H9 (cell line): ENCODE data around the gene USP36. TPM values are rescaled to one million over a fixed set of nuclear protein-coding genes. Genes with fewer than 3 reads are reported as not detected.

ENCODE experiments used
- DNase-seq: peaks from one replicate; pipeline ENCODE4 v3.0.0-alpha.2; 2017
- H2AFZ ChIP-seq: one replicate; pipeline ENCODE4 v1.6.1; 2013; ENCODE audit warnings: mild to moderate bottlenecking, low read length, control low read depth, moderate library complexity
- H2AK5ac ChIP-seq: 2 replicates; pipeline ENCODE4 v1.6.1; 2013; ENCODE audit warnings: low read length, control low read depth, mixed read lengths; ENCODE audit not compliant: insufficient read length
- H2BK120ac ChIP-seq: one replicate; pipeline ENCODE4 v1.6.1; 2013; ENCODE audit warnings: low read depth, mild to moderate bottlenecking, low read length, control low read depth, inconsistent platforms; ENCODE audit not compliant: poor library complexity, severe bottlenecking
- H2BK12ac ChIP-seq: 2 replicates; pipeline ENCODE4 v1.6.1; 2013; ENCODE audit warnings: low read length, control low read depth, mixed read lengths, low read depth; ENCODE audit not compliant: insufficient read length
- H2BK15ac ChIP-seq: 2 replicates; pipeline ENCODE4 v1.6.1; 2013; ENCODE audit warnings: low read depth, low read length, control low read depth
- H2BK20ac ChIP-seq: one replicate; pipeline ENCODE4 v1.6.1; 2013; ENCODE audit warnings: low read depth, mild to moderate bottlenecking, low read length, control low read depth, inconsistent platforms; ENCODE audit not compliant: poor library complexity, severe bottlenecking
- H2BK5ac ChIP-seq: 2 replicates; pipeline ENCODE4 v1.6.1; 2013; ENCODE audit warnings: low read length, control low read depth, mixed read lengths; ENCODE audit not compliant: insufficient read length
- H3K14ac ChIP-seq: 2 replicates; pipeline ENCODE4 v1.6.1; 2013; ENCODE audit warnings: low read length, control low read depth; ENCODE audit not compliant: insufficient read depth
- H3K18ac ChIP-seq: 2 replicates; pipeline ENCODE4 v1.6.1; 2013; ENCODE audit warnings: low read depth, mild to moderate bottlenecking, mixed read lengths, low read length, control low read depth; ENCODE audit not compliant: insufficient read length
- H3K23ac ChIP-seq: 2 replicates; pipeline ENCODE4 v1.6.1; 2013; ENCODE audit warnings: low read length, control low read depth, mixed read lengths, low read depth; ENCODE audit not compliant: insufficient read length
- H3K23me2 ChIP-seq: 2 replicates; pipeline ENCODE4 v1.6.1; 2013; ENCODE audit warnings: low read depth, mild to moderate bottlenecking, mixed read lengths, low read length, control low read depth; ENCODE audit not compliant: insufficient read length, poor library complexity, severe bottlenecking
- H3K27ac ChIP-seq: 2 replicates; pipeline ENCODE4 v1.5.1; 2013; ENCODE audit warnings: low read length, control low read depth, mixed read lengths, low read depth; ENCODE audit not compliant: insufficient read length
- H3K27me3 ChIP-seq: 2 replicates; pipeline ENCODE4 v1.6.1; 2013; ENCODE audit warnings: low read length, control low read depth, inconsistent platforms; ENCODE audit not compliant: insufficient read depth
- H3K4ac ChIP-seq: 2 replicates; pipeline ENCODE4 v1.6.1; 2013; ENCODE audit warnings: low read depth, mild to moderate bottlenecking, control low read depth, inconsistent platforms, low read length, moderate library complexity
- H3K4me1 ChIP-seq: 2 replicates; pipeline ENCODE4 v1.6.1; 2013; ENCODE audit warnings: low read length, control low read depth, inconsistent platforms; ENCODE audit not compliant: insufficient read depth
- H3K4me2 ChIP-seq: 2 replicates; pipeline ENCODE4 v1.6.1; 2013; ENCODE audit warnings: low read length, control low read depth, mixed read lengths; ENCODE audit not compliant: insufficient read length, insufficient read depth
- H3K56ac ChIP-seq: 2 replicates; pipeline ENCODE4 v1.6.1; 2013; ENCODE audit warnings: low read depth, mild to moderate bottlenecking, mixed read lengths, low read length, control low read depth; ENCODE audit not compliant: insufficient read length
- H3K79me1 ChIP-seq: 2 replicates; pipeline ENCODE4 v1.6.1; 2013; ENCODE audit warnings: low read depth, mild to moderate bottlenecking, moderate library complexity, low read length, control low read depth, inconsistent platforms; ENCODE audit not compliant: insufficient read depth, poor library complexity, severe bottlenecking
- H3K79me2 ChIP-seq: 2 replicates; pipeline ENCODE4 v1.6.1; 2013; ENCODE audit warnings: low read length, control low read depth, inconsistent platforms; ENCODE audit not compliant: insufficient read depth
- H3K9ac ChIP-seq: 2 replicates; pipeline ENCODE4 v1.6.1; 2013; ENCODE audit warnings: low read length, control low read depth, mixed read lengths; ENCODE audit not compliant: insufficient read length; ENCODE audit errors: extremely low read depth
- H3K9me3 ChIP-seq: one replicate; pipeline ENCODE4 v1.6.1; 2013; ENCODE audit warnings: low read depth, low read length, inconsistent platforms; ENCODE audit not compliant: control insufficient read depth
- H3T11ph ChIP-seq: one replicate; pipeline ENCODE4 v1.6.1; 2013; ENCODE audit warnings: mild to moderate bottlenecking, low read length, control low read depth, inconsistent platforms
- H4K20me1 ChIP-seq: one replicate; pipeline ENCODE4 v1.6.1; 2013; ENCODE audit not compliant: control insufficient read depth, insufficient read length, insufficient read depth
- H4K5ac ChIP-seq: 2 replicates; pipeline ENCODE4 v1.6.1; 2013; ENCODE audit warnings: low read depth, mild to moderate bottlenecking, mixed read lengths, low read length, control low read depth; ENCODE audit not compliant: insufficient read length
- H4K8ac ChIP-seq: replicated peaks from 2 replicates; pipeline ENCODE4 v1.6.1; 2013; ENCODE audit warnings: low read length, control low read depth, mixed read lengths, low read depth; ENCODE audit not compliant: insufficient read length
- H4K91ac ChIP-seq: 2 replicates; pipeline ENCODE4 v1.6.1; 2013; ENCODE audit warnings: low read depth, mild to moderate bottlenecking, moderate library complexity, mixed read lengths, low read length, control low read depth; ENCODE audit not compliant: insufficient read length
- H3K27ac Mint-ChIP-seq, 3 experiments: 2 replicates in 2 of 3; 3 replicates in 1 of 3; pipeline ENCODE4 v1.8.0; 2020 to 2021; ENCODE audit warnings: mixed read lengths in 3 of 3, mild to moderate bottlenecking in 1 of 3, moderate library complexity in 1 of 3
- H3K27me3 Mint-ChIP-seq: 2 replicates; pipeline ENCODE4 v1.8.0; 2021; ENCODE audit warnings: low read depth, mild to moderate bottlenecking, moderate library complexity, mixed read lengths
- H3K36me3 Mint-ChIP-seq, 3 experiments: 2 replicates in 2 of 3; 3 replicates in 1 of 3; pipeline ENCODE4 v1.8.0; 2020 to 2021; ENCODE audit warnings: low read depth in 3 of 3, mixed read lengths in 3 of 3; ENCODE audit not compliant: insufficient read depth in 1 of 3
- H3K4me1 Mint-ChIP-seq, 2 experiments: 2 replicates each; pipeline ENCODE4 v1.8.0; 2020; ENCODE audit warnings: mixed read lengths in 2 of 2
- H3K4me3 Mint-ChIP-seq, 2 experiments: 2 replicates in 1 of 2; 3 replicates in 1 of 2; pipeline ENCODE4 v1.8.0; 2020 to 2021; ENCODE audit warnings: mild to moderate bottlenecking in 2 of 2, mixed read lengths in 2 of 2, moderate library complexity in 1 of 2
- H3K9me3 Mint-ChIP-seq, 2 experiments: 2 replicates in 1 of 2; 3 replicates in 1 of 2; pipeline ENCODE4 v1.8.0; 2020; ENCODE audit warnings: mild to moderate bottlenecking in 2 of 2, mixed read lengths in 2 of 2, moderate library complexity in 1 of 2
- WGBS: extraction: QIAGEN DNeasy Blood & Tissue Kit; methylation state at CpG from one replicate; pipeline ENCODE4 v1.1.7; 2013; ENCODE audit warnings: missing lambda C conversion rate, low lambda C conversion rate, mixed read lengths; ENCODE audit not compliant: insufficient read length; ENCODE audit errors: extremely low coverage; 5-methylcytosine and 5-hydroxymethylcytosine counted together
- total RNA-seq: library from RNA; stranded (reverse); gene quantifications from 2 replicates; pipeline ENCODE4 v1.2.1, GENCODE V29; 2021
- TF ChIP-seq, protein P1 (sequence below): fragments of 200-600 bp; sonication (generic); conservative IDR thresholded peaks from 3 replicates; pipeline ENCODE4 v1.8.0; 2021; ENCODE audit warnings: antibody characterized with exemption, mild to moderate bottlenecking

USP36 gene
- total RNA-seq, 1 experiment from 2014 or later = 106 TPM

DNA sequence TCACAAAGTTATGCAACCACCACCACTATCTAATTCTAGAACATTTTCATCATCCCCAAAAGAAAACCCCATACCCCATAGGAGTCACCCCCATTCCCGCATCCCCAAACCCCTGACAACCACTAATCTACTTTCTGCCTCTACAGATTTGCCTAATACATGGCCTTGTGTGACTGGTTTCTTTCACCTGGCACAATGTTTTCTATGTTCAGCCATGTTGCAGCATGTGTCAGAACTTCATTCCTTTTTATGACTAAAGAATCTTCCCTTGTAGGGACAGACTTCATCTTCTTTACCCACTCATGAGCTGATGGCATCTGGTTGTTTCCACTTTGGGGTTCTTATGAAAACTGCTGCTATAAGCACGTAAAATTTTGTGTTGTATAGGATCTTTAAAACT is 93.1 kb downstream of the USP36 start:
- no peaks in the 10 kb centered on the region for H3K27me3 Mint-ChIP-seq
- Histone ChIP-seq H3K27ac (no peak overlapping the region), H2AFZ (no peak overlapping the region), H3K4me2 (no peak overlapping the region), H4K91ac (no peak overlapping the region), H4K20me1 (no peaks in the 10 kb centered on the region), H3K23me2 (no peaks in the 10 kb centered on the region), H3K79me1 (no peaks in the 10 kb centered on the region), H2AK5ac (no peak overlapping the region), H3K9ac (no peak overlapping the region), H2BK5ac (no peak overlapping the region), H3K9me3 (no peaks in the 10 kb centered on the region), H4K5ac (no peak overlapping the region), H3K14ac (no peak overlapping the region), H3K18ac (no peak overlapping the region), H3K56ac (no peak overlapping the region), H3K79me2 (no peaks in the 10 kb centered on the region), H3K4ac (no peak overlapping the region), H3K23ac (no peak overlapping the region), H4K8ac (no peak overlapping the region), H2BK15ac (no peak overlapping the region), H2BK20ac (no peak overlapping the region), H3K27me3 (no peaks in the 10 kb centered on the region), H3T11ph (no peak overlapping the region), H2BK120ac (no peak overlapping the region), H2BK12ac (no peak overlapping the region), H3K4me1 (peaks cover 4% of the 10 kb centered on the region; the same call in 1 of the 2 replicates)
- no peaks in the 10 kb centered on the region for H3K36me3 Mint-ChIP-seq
- DNase-seq = no peak
- TF ChIP-seq, protein P1, sequence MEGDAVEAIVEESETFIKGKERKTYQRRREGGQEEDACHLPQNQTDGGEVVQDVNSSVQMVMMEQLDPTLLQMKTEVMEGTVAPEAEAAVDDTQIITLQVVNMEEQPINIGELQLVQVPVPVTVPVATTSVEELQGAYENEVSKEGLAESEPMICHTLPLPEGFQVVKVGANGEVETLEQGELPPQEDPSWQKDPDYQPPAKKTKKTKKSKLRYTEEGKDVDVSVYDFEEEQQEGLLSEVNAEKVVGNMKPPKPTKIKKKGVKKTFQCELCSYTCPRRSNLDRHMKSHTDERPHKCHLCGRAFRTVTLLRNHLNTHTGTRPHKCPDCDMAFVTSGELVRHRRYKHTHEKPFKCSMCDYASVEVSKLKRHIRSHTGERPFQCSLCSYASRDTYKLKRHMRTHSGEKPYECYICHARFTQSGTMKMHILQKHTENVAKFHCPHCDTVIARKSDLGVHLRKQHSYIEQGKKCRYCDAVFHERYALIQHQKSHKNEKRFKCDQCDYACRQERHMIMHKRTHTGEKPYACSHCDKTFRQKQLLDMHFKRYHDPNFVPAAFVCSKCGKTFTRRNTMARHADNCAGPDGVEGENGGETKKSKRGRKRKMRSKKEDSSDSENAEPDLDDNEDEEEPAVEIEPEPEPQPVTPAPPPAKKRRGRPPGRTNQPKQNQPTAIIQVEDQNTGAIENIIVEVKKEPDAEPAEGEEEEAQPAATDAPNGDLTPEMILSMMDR = no peak
- H3K4me1 Mint-ChIP-seq = peaks cover 21 to 24% of the 10 kb centered on the region in 2 experiments
- WGBS = no CpG with 5 or more reads among the region's 2 CpGs
- no peaks in the 10 kb centered on the region for H3K9me3 Mint-ChIP-seq
- H3K27ac Mint-ChIP-seq = peak overlapping the region in 1 of 3 experiments; percentile 68; a peak in 1 of 7 replicates
- no peak overlapping the region; a peak in 1 of 5 replicates for H3K4me3 Mint-ChIP-seq
